Kidney epithelial cell (primary cell): Measurements from ENCODE around the gene TINCR. TPM values are rescaled to one million over a fixed set of nuclear protein-coding genes. Genes with fewer than 3 reads are reported as not detected.

Experiments used
- DNase-seq: peaks from one replicate; pipeline ENCODE4 v3.0.0-alpha.2; 2010; ENCODE audit warnings: low read depth
- H3K27me3 ChIP-seq: 2 replicates; pipeline ENCODE4 v1.6.0; 2011; ENCODE audit warnings: low read length; ENCODE audit not compliant: control insufficient read depth, insufficient read depth
- H3K36me3 ChIP-seq: 2 replicates; pipeline ENCODE4 v1.5.1; 2011; ENCODE audit warnings: low read length; ENCODE audit not compliant: control insufficient read depth, insufficient read depth
- H3K4me3 ChIP-seq: 2 replicates; pipeline ENCODE4 v1.5.1; 2011; ENCODE audit warnings: low read depth, mild to moderate bottlenecking, control low read depth, low read length
- CTCF ChIP-seq: IDR thresholded peaks from 2 replicates; pipeline ENCODE4 v1.5.1; 2011; ENCODE audit warnings: mild to moderate bottlenecking, moderate library complexity, low read length, control low read depth, inconsistent platforms; ENCODE audit not compliant: insufficient read depth, poor library complexity, severe bottlenecking
- total RNA-seq: library from RNA; depleted of rRNA; stranded (reverse); fragments of >200 nt; gene quantifications from 2 replicates; pipeline ENCODE4 v1.2.3, GENCODE V29; 2015

TINCR gene
- total RNA-seq, 1 donor from 2014 or later = 1.0 TPM

- H3K27me3 ChIP-seq = no peaks in the 10 kb centered on the region
Observed at GRCh38 chr19:5579286-5579685, 11.5 kb upstream of the TINCR start.

GRCh38 chr19:5578097-5578846, 10.5 kb upstream of the TINCR start:
- no peak for DNase-seq
- H3K27me3 ChIP-seq = no peaks in the 10 kb centered on the region
- H3K36me3 ChIP-seq = no peaks in the 10 kb centered on the region
- H3K4me3 ChIP-seq = no peak overlapping the region
- peak; percentile 98 for TF ChIP-seq CTCF

More at GRCh38 chr19:5579286-5579685, 11.5 kb upstream of the TINCR start:
- no peak for TF ChIP-seq CTCF
- DNase-seq = no peak
- H3K36me3 ChIP-seq = no peaks in the 10 kb centered on the region
- no peak overlapping the region for H3K4me3 ChIP-seq

GRCh38 chr19:5575590-5575989, 7.8 kb upstream of the TINCR start:
- Histone ChIP-seq H3K36me3 (no peaks in the 10 kb centered on the region), H3K27me3 (no peaks in the 10 kb centered on the region), H3K4me3 (no peak overlapping the region)
- DNase-seq = no peak
- no peak for TF ChIP-seq CTCF

GRCh38 chr19:5572556-5573286, 5.0 kb upstream of the TINCR start:
- no peak overlapping the region for H3K4me3 ChIP-seq
- no peaks in the 10 kb centered on the region for H3K36me3 ChIP-seq
- no peak for DNase-seq
- no peak for TF ChIP-seq CTCF
- peaks cover 5% of the 10 kb centered on the region for H3K27me3 ChIP-seq

- no peaks in the 10 kb centered on the region for H3K36me3 ChIP-seq
- no peak for DNase-seq
- peaks cover 14% of the 10 kb centered on the region for H3K27me3 ChIP-seq
- H3K4me3 ChIP-seq = no peak overlapping the region
- no peak for TF ChIP-seq CTCF
Observed at GRCh38 chr19:5571777-5572176, 4.0 kb upstream of the TINCR start.

- TF ChIP-seq CTCF = no peak
- peaks cover 37% of the 10 kb centered on the region for H3K27me3 ChIP-seq
- H3K36me3 ChIP-seq = no peaks in the 10 kb centered on the region
- DNase-seq = no peak
- no peak overlapping the region for H3K4me3 ChIP-seq
Observed at GRCh38 chr19:5567970-5568407, 236 bp upstream of the TINCR start.
